Right kidney (tissue), 1 donor: ENCODE measurements around the gene HMGCLL1.

Experiments
- DNase-seq: peaks from one replicate; pipeline ENCODE4 v3.0.0-alpha.2; 2016

Gene HMGCLL1

GRCh38 chr6:55531496-55531895 lies 47.5 kb downstream of the HMGCLL1 start:
- DNase-seq: no peak

DNA sequence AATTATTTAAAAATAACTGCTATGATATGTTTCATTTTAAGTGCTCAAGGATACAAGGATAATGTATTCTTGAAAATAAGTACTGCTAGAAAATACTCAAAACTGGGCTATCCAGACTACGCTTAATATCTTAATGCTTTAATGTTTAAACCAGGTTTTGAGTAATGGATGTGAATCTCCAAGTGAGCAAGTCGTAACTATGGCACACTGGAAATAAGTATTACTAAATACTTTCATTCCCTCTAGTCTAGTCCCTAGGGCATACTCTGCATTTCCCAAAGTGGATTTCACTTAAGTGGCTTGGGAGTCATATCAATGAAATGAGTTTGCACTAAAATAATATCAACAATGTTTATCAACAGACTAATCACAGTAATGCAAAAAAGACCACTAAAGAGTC lies 48.1 kb downstream of the HMGCLL1 start:
- no peak for DNase-seq

GRCh38 chr6:55528624-55529023 lies 50.4 kb downstream of the HMGCLL1 start:
- DNase-seq: no peak

GRCh38 chr6:55524441-55524840 lies 54.6 kb downstream of the HMGCLL1 start:
- DNase-seq: no peak

GRCh38 chr6:55518529-55519060 lies 60.4 kb downstream of the HMGCLL1 start:
- no peak for DNase-seq

DNA sequence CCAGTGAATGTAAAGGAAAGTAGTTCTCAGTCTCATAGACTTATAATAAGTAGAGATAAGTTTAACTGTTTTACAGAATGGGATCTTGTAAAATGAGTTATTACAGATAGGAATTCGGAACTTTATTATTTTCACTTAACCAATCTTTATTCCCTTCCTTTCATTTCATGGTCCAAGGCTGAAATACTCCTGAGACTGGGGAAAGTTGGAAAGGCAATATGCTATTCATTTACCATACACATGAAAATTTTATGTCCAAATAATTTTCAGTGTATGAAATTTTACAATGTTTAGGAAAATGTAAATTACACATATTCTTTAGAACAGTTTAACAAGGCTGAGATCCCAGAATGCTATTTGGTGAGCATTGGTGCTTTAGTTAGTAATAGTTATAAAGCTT lies 62.3 kb downstream of the HMGCLL1 start:
- no peak for DNase-seq

DNA sequence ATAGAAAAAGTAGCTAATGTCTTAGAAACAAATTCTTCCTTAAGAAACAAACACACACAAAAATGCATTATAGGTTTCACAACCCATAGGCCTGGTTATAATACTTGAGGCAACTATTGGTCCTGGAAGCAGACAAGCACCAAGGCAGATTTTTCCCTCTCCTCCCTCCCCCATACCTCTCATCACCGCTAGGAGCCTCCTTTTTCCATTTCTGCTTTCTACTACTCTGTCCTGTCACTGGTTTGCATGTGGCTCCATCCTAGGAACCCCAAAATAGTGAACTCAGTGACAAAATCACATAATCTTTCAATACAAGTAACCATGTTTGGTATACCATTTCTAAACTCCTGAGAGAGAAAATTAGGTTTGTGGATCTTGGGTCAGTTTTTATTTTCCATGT lies 66.1 kb downstream of the HMGCLL1 start:
- no peak for DNase-seq

- DNase-seq: no peak
Observed at GRCh38 chr6:55511122-55511800, 67.7 kb downstream of the HMGCLL1 start.

DNA sequence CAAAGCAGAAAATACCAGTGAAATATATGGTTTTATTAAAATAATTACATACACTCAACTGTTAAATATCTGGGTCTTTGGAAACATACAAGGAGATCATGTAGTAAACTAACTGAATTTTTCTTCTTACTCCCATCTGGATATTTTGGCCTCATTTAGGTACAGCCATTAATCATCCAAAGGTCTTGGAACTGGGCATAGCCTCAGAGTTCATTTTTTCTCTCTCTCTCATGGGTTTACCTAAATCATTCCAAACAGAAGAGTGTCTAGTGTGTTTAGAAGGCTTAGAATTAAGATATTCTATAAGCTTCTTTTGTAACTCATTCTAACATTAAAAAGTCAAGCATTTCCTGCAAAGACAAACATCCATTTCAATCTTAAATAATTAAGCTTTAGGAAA lies 79.4 kb downstream of the HMGCLL1 start:
- DNase-seq: no peak

DNA sequence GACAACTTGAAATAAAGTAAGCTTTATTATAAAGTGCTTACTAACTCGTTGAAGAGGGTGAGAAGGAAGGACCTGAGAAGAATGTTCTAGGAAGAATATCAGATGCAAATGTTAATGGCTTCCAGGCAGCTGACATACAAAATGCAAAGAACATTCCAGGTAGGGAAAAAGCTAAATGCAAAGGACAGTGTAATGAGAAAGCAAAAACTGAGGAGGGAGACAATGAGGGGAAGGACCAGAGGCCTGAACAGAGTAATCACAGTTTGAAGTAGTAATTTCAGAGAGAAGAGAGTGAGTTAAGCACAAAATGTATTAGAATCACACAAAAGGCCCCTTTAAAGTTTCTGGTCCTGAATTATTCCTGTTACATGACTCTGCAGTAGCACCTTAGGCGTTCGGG lies 81.3 kb downstream of the HMGCLL1 start:
- DNase-seq: no peak

DNA sequence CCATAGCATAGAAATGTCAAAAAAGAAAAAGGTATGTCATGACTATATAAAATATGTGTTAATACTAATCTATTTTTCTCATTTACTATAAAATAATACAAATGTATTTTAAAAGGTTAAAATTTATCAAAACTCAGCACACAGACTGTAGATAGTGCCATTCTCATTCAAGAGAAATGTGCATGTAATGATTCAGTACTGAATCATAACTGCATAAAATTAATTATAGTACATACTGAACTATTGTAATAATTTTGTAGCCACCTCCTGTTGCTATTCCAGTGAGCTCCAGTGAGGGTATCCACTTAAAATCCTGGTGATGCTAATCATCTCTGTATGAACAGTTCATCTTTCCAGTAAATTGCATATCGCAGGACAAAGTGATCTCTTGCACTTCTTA lies 82.8 kb downstream of the HMGCLL1 start:
- DNase-seq: no peak

DNA sequence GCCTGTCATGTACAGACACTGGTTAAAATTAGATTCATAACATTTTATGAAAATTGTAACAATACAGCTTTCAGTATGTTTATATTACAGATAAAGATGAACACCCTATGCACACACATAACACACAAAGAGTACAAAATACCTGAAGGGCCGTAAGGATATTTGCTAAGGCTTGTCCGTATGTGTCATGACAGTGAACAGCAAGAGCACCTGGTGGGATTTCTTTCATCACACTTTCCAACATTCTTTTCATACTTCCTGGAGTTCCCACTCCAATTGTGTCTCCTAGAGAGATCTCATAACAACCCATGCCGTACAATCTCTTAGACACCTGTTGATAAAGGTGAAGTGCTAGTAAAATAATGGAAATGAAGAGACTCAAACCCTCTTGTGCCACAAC lies 83.7 kb downstream of the HMGCLL1 start:
- DNase-seq: no peak

GRCh38 chr6:55494411-55494810 lies 84.6 kb downstream of the HMGCLL1 start:
- DNase-seq: no peak

DNA sequence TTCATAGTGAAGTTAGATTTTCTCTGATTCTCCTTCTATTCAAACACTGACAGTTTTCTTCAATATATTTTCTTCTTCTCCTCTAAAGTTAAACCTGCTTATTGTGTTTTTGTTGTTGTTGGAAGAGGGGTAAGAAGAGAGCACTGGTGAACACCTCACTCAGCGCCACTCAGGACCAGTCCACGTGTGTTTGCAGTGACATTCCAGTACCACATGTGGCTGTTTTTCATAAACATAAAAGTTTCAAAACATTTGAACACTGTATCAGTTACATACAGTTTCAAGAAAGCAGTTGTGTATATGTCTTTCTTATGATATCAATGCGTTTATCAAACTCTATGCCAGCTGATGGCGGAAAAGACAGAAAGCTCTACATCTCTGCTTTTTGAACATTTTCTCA lies 86.7 kb downstream of the HMGCLL1 start:
- no peak for DNase-seq

DNA sequence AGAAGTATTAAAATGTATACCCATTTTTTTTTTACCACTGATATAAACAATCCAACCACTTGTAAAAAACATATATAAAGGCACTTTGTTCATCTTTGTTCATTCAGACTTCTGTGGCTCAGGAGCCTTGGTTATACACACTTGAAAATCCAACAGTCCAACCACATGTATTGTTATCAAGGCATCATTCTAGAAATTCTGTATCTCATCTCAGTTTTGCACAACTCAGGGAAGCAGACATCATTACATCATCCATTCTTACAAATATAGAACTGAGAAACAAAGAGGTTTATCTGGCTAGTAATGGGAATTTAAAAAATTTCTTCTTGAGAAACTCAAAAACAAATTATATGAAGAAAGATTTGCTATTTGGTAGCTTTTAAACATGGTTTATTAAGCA lies 88.1 kb downstream of the HMGCLL1 start:
- no peak for DNase-seq

- no peak for DNase-seq
Observed at GRCh38 chr6:55474382-55474781, 104.6 kb downstream of the HMGCLL1 start.

DNA sequence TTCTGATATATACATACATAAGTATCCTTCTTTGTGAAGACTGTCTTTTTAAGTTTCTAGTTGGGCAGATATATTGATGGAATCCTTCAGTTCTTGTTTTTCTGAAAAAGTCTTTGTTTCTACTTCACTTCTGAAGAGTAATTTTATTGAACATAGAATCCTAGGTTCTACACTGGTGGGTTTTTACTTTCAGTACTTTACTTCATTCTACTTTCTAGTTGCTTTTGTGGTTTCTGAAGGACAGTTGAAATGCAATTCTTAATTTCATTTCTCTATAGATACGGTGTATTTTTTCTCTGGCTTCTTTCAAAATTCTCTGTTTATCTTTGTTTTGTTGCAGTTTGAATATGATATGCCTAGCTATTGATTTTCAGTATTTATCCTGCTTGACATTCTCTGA lies 105.3 kb downstream of the HMGCLL1 start:
- no peak for DNase-seq

DNA sequence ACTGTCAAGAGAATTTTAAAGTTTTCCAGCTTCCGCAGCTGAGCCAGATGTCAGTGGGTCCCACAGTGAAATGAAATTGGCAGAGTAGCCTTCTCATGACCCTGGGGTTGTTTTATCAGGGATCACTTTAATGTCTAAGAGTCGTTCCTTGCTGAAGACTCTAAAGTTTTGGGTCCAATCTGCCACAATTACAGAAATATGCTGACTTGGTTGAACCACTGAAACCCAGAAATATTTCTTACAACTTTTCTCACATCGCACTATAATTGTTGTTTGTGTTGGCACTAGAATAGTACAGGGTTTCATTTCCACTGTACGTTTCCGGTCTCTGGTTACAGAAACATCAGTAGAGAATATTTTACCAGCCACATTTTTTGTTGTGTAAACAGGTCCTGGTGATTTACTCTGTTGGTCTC lies 109.0 kb downstream of the HMGCLL1 start:
- DNase-seq: no peak

DNA sequence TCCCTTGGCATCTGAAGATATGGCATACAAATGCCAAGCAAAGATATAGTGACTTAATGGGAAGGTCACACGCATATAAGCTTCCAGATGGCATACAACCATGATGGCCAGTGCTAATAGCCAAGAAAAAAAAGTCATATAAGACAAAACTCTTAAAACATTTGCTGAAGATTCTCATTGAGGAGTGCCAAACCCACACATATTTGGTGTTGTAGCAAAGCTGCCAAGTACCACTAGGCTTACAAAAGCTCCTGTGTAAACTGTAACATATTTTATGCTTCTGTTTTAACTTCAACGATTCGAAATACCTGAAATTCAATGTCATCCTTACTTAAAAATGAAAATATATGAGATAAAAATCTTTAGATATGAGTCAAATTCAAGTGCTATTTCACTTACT lies 123.0 kb downstream of the HMGCLL1 start:
- DNase-seq: no peak

DNA sequence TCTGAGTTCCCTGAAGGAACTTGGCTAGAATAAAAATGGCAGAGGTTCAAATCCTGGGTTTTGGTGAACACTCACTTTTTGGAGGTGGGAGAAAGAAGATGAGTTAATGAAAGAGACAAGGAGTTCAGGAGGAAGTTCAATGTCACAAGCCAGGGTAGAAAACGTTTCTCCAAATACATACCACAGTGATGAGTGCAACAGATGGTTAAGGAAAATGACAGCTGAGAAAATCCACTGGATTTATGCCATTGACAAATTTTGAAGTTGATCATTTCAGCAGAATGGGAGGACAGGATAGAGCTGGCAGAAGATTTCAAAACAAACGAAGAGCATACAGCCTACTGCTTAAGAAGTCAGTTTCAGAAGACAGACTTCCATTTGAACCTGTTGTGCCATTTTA lies 129.0 kb downstream of the HMGCLL1 start:
- no peak for DNase-seq

- DNase-seq: no peak
Observed at GRCh38 chr6:55449225-55449624, 129.8 kb downstream of the HMGCLL1 start.

- DNase-seq: no peak
Observed at GRCh38 chr6:55448451-55448850, 130.5 kb downstream of the HMGCLL1 start.

GRCh38 chr6:55447891-55448290 lies 131.1 kb downstream of the HMGCLL1 start:
- no peak for DNase-seq

DNA sequence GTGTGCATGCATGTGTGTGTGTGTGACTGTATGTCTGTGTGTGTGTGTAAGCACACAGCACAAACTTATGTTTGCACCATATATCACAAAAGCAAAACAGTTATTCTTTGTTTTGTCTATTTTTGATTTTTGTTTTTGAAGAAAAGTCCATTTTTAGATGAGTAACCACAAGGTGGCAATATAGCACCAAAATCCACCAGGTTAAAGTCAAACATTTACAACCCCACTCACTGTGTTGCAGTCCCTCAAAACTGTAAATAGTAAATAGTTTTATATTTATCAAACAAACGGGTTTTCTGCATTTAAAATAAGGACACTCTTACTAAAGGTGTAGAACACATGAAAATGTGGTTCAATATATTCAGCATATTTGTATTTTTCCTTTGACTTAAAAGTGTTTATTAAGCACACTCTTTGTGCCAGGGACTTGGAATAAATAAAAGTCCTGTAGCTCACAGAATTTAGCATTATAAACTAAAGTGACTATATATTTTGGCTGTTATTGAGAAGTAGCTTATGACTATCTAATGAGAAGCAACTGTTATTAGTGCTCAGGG lies 133.3 kb downstream of the HMGCLL1 start:
- DNase-seq: peak; percentile 31
